Neural progenitor cell (in vitro differentiated cells): Measurements from ENCODE around the gene IL18R1. TPM values are rescaled to one million over a fixed set of nuclear protein-coding genes. Genes with fewer than 3 reads are reported as not detected.

Experiments used
- DNase-seq: peaks from one replicate; pipeline ENCODE4 v3.0.0-alpha.2; 2016; ENCODE audit warnings: low spot score
- H2AFZ ChIP-seq: fragments of 200-600 bp; sonication (generic); replicated peaks from 2 replicates; pipeline ENCODE4 v1.6.1; 2016; ENCODE audit warnings: antibody characterized with exemption
- H3F3A ChIP-seq: fragments of 200-600 bp; sonication (generic); 2 replicates; pipeline ENCODE4 v1.6.1; 2016; ENCODE audit warnings: antibody characterized with exemption, low read depth
- H3K27ac ChIP-seq: fragments of 200-600 bp; sonication (generic); 2 replicates; pipeline ENCODE4 v1.5.1; 2016; ENCODE audit warnings: mild to moderate bottlenecking
- H3K27me3 ChIP-seq: fragments of 200-600 bp; sonication (generic); 2 replicates; pipeline ENCODE4 v1.6.1; 2016; ENCODE audit warnings: mild to moderate bottlenecking, moderate library complexity
- H3K36me3 ChIP-seq: fragments of 200-600 bp; sonication (generic); 2 replicates; pipeline ENCODE4 v1.5.1; 2016
- H3K4me1 ChIP-seq: fragments of 200-600 bp; sonication (generic); 2 replicates; pipeline ENCODE4 v1.6.1; 2016; ENCODE audit warnings: mixed run types
- H3K4me2 ChIP-seq: fragments of 200-600 bp; sonication (generic); 2 replicates; pipeline ENCODE4 v1.6.1; 2016
- H3K4me3 ChIP-seq: fragments of 200-600 bp; sonication (generic); 2 replicates; pipeline ENCODE4 v1.5.1; 2016
- H3K79me2 ChIP-seq: fragments of 200-600 bp; sonication (generic); 2 replicates; pipeline ENCODE4 v1.6.1; 2016; ENCODE audit warnings: low read depth
- H3K9ac ChIP-seq: fragments of 200-600 bp; sonication (generic); 2 replicates; pipeline ENCODE4 v1.6.1; 2016
- H3K9me3 ChIP-seq: fragments of 200-600 bp; sonication (generic); 2 replicates; pipeline ENCODE4 v1.5.1; 2016; ENCODE audit warnings: low read depth
- H4K20me1 ChIP-seq: fragments of 200-600 bp; sonication (generic); 2 replicates; pipeline ENCODE4 v1.6.1; 2016; ENCODE audit warnings: low read depth
- H3K27ac Mint-ChIP-seq: 3 replicates; pipeline ENCODE4 v1.8.0; 2021; ENCODE audit warnings: mixed read lengths
- H3K27me3 Mint-ChIP-seq: 2 replicates; pipeline ENCODE4 v1.8.0; 2022; ENCODE audit warnings: low read depth, mild to moderate bottlenecking, inconsistent platforms, moderate library complexity, mixed read lengths; ENCODE audit not compliant: insufficient read depth
- H3K36me3 Mint-ChIP-seq: 3 replicates; pipeline ENCODE4 v1.8.0; 2021; ENCODE audit warnings: mixed read lengths
- H3K4me1 Mint-ChIP-seq: 3 replicates; pipeline ENCODE4 v1.8.0; 2021; ENCODE audit warnings: mixed read lengths
- H3K4me3 Mint-ChIP-seq: 3 replicates; pipeline ENCODE4 v1.8.0; 2021; ENCODE audit warnings: mild to moderate bottlenecking, moderate library complexity, mixed read lengths
- H3K9me3 Mint-ChIP-seq: 3 replicates; pipeline ENCODE4 v1.8.0; 2020; ENCODE audit warnings: mixed read lengths
- CTCF ChIP-seq: fragments of 200-600 bp; sonication (generic); IDR thresholded peaks from 2 replicates; pipeline ENCODE4 v1.5.1; 2017; ENCODE audit warnings: antibody characterized with exemption, mild to moderate bottlenecking
- EZH2 ChIP-seq: fragments of 200-600 bp; sonication (generic); IDR thresholded peaks from 2 replicates; pipeline ENCODE4 v1.6.1; 2017; ENCODE audit warnings: antibody characterized with exemption, mild to moderate bottlenecking, moderate library complexity
- EZH2phosphoT487 ChIP-seq: fragments of 200-600 bp; sonication (generic); IDR thresholded peaks from 2 replicates; pipeline ENCODE4 v1.6.1; 2017; ENCODE audit warnings: antibody characterized with exemption
- total RNA-seq: library from RNA; depleted of rRNA; stranded (reverse); fragments of >200 nt; gene quantifications from 2 replicates; pipeline ENCODE4 v1.2.3, GENCODE V29; 2015; ENCODE audit warnings: low replicate concordance

Gene IL18R1
- total RNA-seq, 1 donor from 2014 or later: 0.07 TPM

GRCh38 chr2:102366406-102367112 is 11.0 kb downstream of the IL18R1 start:
- no peaks in the 10 kb centered on the region for H3K27me3 ChIP-seq
- Mint-ChIP-seq H3K27me3 (peaks cover 5% of the 10 kb centered on the region), H3K4me1 (no peaks in the 10 kb centered on the region), H3K4me3 (no peak overlapping the region), H3K36me3 (no peaks in the 10 kb centered on the region), H3K27ac (no peak overlapping the region), H3K9me3 (peaks cover 13% of the 10 kb centered on the region)
- no peak overlapping the region for H2AFZ ChIP-seq
- H3K4me2 ChIP-seq: no peak overlapping the region
- no peaks in the 10 kb centered on the region for H3K79me2 ChIP-seq
- TF ChIP-seq EZH2phosphoT487 (no peak), EZH2 (no peak), CTCF (no peak)
- H3K9me3 ChIP-seq: peaks cover 6% of the 10 kb centered on the region
- no peaks in the 10 kb centered on the region for H3K4me1 ChIP-seq
- H3K9ac ChIP-seq: no peak overlapping the region
- no peaks in the 10 kb centered on the region for H3K36me3 ChIP-seq
- H3K4me3 ChIP-seq: no peak overlapping the region
- no peak for DNase-seq
- H4K20me1 ChIP-seq: no peaks in the 10 kb centered on the region
- no peak overlapping the region for H3K27ac ChIP-seq
- H3F3A ChIP-seq: no peaks in the 10 kb centered on the region

GRCh38 chr2:102367331-102367971 is 11.9 kb downstream of the IL18R1 start:
- no peak overlapping the region for H2AFZ ChIP-seq
- H3K4me3 Mint-ChIP-seq: no peak overlapping the region
- H3K27ac Mint-ChIP-seq: no peak overlapping the region
- peaks cover 6% of the 10 kb centered on the region for H3K9me3 ChIP-seq
- H3K4me1 ChIP-seq: no peaks in the 10 kb centered on the region
- H3K27me3 Mint-ChIP-seq: peaks cover 5% of the 10 kb centered on the region
- H3K9ac ChIP-seq: no peak overlapping the region
- no peaks in the 10 kb centered on the region for H3K36me3 ChIP-seq
- no peaks in the 10 kb centered on the region for H3K36me3 Mint-ChIP-seq
- H3K4me3 ChIP-seq: no peak overlapping the region
- H3K79me2 ChIP-seq: no peaks in the 10 kb centered on the region
- H3K4me1 Mint-ChIP-seq: no peaks in the 10 kb centered on the region
- H3K9me3 Mint-ChIP-seq: peaks cover 13% of the 10 kb centered on the region
- no peak overlapping the region for H3K4me2 ChIP-seq
- TF ChIP-seq CTCF (no peak), EZH2phosphoT487 (no peak), EZH2 (no peak)
- no peaks in the 10 kb centered on the region for H3F3A ChIP-seq
- DNase-seq: no peak
- H4K20me1 ChIP-seq: no peaks in the 10 kb centered on the region
- H3K27ac ChIP-seq: no peak overlapping the region
- no peaks in the 10 kb centered on the region for H3K27me3 ChIP-seq

GRCh38 chr2:102368461-102369109 is 13.0 kb downstream of the IL18R1 start:
- no peak for DNase-seq

More at GRCh38 chr2:102368461-102369109, 13.0 kb downstream of the IL18R1 start:
- no peaks in the 10 kb centered on the region for H3F3A ChIP-seq
- Mint-ChIP-seq H3K4me3 (no peak overlapping the region), H3K36me3 (no peaks in the 10 kb centered on the region), H3K27me3 (peaks cover 5% of the 10 kb centered on the region), H3K27ac (no peak overlapping the region), H3K9me3 (peaks cover 13% of the 10 kb centered on the region), H3K4me1 (no peaks in the 10 kb centered on the region)
- H3K27ac ChIP-seq: no peak overlapping the region
- H3K36me3 ChIP-seq: no peaks in the 10 kb centered on the region
- TF ChIP-seq EZH2phosphoT487 (no peak), EZH2 (no peak), CTCF (no peak)
- H4K20me1 ChIP-seq: no peaks in the 10 kb centered on the region
- no peaks in the 10 kb centered on the region for H3K4me1 ChIP-seq
- H3K27me3 ChIP-seq: no peaks in the 10 kb centered on the region
- H3K4me2 ChIP-seq: no peak overlapping the region
- no peak overlapping the region for H3K9ac ChIP-seq
- H2AFZ ChIP-seq: no peak overlapping the region
- no peaks in the 10 kb centered on the region for H3K79me2 ChIP-seq
- H3K9me3 ChIP-seq: peaks cover 6% of the 10 kb centered on the region
- H3K4me3 ChIP-seq: no peak overlapping the region
